HG02884 (cell line): ENCODE measurements around the gene SSH2.

Source experiments
- ATAC-seq: cut with Tn5 transposase; IDR thresholded peaks from one replicate; pipeline ENCODE4 v1.9.1; 2021; ENCODE audit warnings: mild to moderate bottlenecking, moderate library complexity; ENCODE audit not compliant: unreplicated experiment

SSH2 gene

GRCh38 chr17:29711588-29712385, 218.2 kb downstream of the SSH2 start:
- ATAC-seq = no peak

- no peak for ATAC-seq
Observed at GRCh38 chr17:29710891-29711418, 219.1 kb downstream of the SSH2 start.

- ATAC-seq = no peak
Observed at GRCh38 chr17:29710520-29710884, 219.5 kb downstream of the SSH2 start.

- ATAC-seq = no peak
Observed at GRCh38 chr17:29709866-29710519, 220.0 kb downstream of the SSH2 start.

GRCh38 chr17:29707212-29707571, 222.8 kb downstream of the SSH2 start:
- ATAC-seq = no peak

- no peak for ATAC-seq
Observed at GRCh38 chr17:29706045-29706431, 224.0 kb downstream of the SSH2 start.

GRCh38 chr17:29705386-29705785, 224.6 kb downstream of the SSH2 start:
- no peak for ATAC-seq

- no peak for ATAC-seq
Observed at GRCh38 chr17:29699283-29699682, 230.7 kb downstream of the SSH2 start.

- no peak for ATAC-seq
Observed at GRCh38 chr17:29698837-29699236, 231.2 kb downstream of the SSH2 start.

GRCh38 chr17:29698019-29698777, 231.8 kb downstream of the SSH2 start:
- no peak for ATAC-seq

GRCh38 chr17:29697371-29697770, 232.7 kb downstream of the SSH2 start:
- no peak for ATAC-seq

- ATAC-seq = no peak
Observed at GRCh38 chr17:29694918-29695563, 235.0 kb downstream of the SSH2 start.

- ATAC-seq = no peak
Observed at GRCh38 chr17:29693751-29694150, 236.3 kb downstream of the SSH2 start.

GRCh38 chr17:29687596-29687995, 242.4 kb downstream of the SSH2 start:
- ATAC-seq = no peak

- ATAC-seq = no peak
Observed at GRCh38 chr17:29686993-29687590, 242.9 kb downstream of the SSH2 start.

- no peak for ATAC-seq
Observed at GRCh38 chr17:29683481-29683880, 246.5 kb downstream of the SSH2 start.

- ATAC-seq = no peak
Observed at GRCh38 chr17:29682987-29683386, 247.0 kb downstream of the SSH2 start.

GRCh38 chr17:29682054-29682453, 248.0 kb downstream of the SSH2 start:
- no peak for ATAC-seq

GRCh38 chr17:29677824-29678223, 252.2 kb downstream of the SSH2 start:
- ATAC-seq = no peak

GRCh38 chr17:29677221-29677791, 252.7 kb downstream of the SSH2 start:
- no peak for ATAC-seq
